K562 (cell line): Measurements from ENCODE around the gene TRMT1. TPM values are rescaled to one million over a fixed set of nuclear protein-coding genes. Genes with fewer than 3 reads are reported as not detected.

Experiments
- ASH1L ChIP-seq: fragments of 450-650 bp; IDR thresholded peaks from 2 replicates; pipeline ENCODE4 v1.6.1; 2018; ENCODE audit warnings: borderline replicate concordance, mild to moderate bottlenecking, low read depth; ENCODE audit not compliant: partially characterized antibody
- HNRNPH1 ChIP-seq: fragments of 200-400 bp; formaldehyde crosslinking; optimal IDR thresholded peaks from 2 replicates; pipeline ENCODE3; 2017; ENCODE audit warnings: low read depth, mild to moderate bottlenecking, low read length, moderate library complexity
- KLF10 ChIP-seq: fragments of 250-450 bp; sonication (Bioruptor Pico); IDR thresholded peaks from 2 replicates; pipeline ENCODE4 v1.6.1; 2021; ENCODE audit warnings: matching md5 sums
- PYGO2 ChIP-seq: fragments of 450-650 bp; IDR thresholded peaks from 2 replicates; pipeline ENCODE4 v1.6.1; 2016; ENCODE audit warnings: mild to moderate bottlenecking, missing genetic modification characterization, moderate library complexity, missing compliant biosample characterization
- RBFOX2 ChIP-seq: fragments of 200-400 bp; formaldehyde crosslinking; IDR thresholded peaks from 2 replicates; pipeline ENCODE4 v1.6.1; 2017; ENCODE audit warnings: low read depth, mild to moderate bottlenecking, low read length, moderate library complexity
- SIN3A ChIP-seq, 2 experiments: fragments of 150-350 bp in 1 of 2; IDR thresholded peaks; 2 replicates each; pipeline ENCODE4 v1.6.1; 2011 to 2016; ENCODE audit warnings: borderline replicate concordance in 2 of 2, low read depth in 2 of 2, low read length in 2 of 2, mild to moderate bottlenecking in 2 of 2, moderate library complexity in 2 of 2; ENCODE audit not compliant: control insufficient read depth in 1 of 2
- SMAD3 ChIP-seq: fragments of 450-650 bp; formaldehyde crosslinking; conservative IDR thresholded peaks from 2 replicates; pipeline ENCODE4 v1.4.0; 2020; ENCODE audit warnings: mild to moderate bottlenecking
- SNIP1 ChIP-seq: fragments of 450-650 bp; IDR thresholded peaks from 2 replicates; pipeline ENCODE4 v1.7.1; 2017; ENCODE audit warnings: low read depth, mild to moderate bottlenecking
- TCF7L2 ChIP-seq: fragments of 150-350 bp; IDR thresholded peaks from 2 replicates; pipeline ENCODE4 v1.6.1; 2016; ENCODE audit warnings: low read depth, mild to moderate bottlenecking, low read length, moderate library complexity
- ZFP1 ChIP-seq: fragments of 450-650 bp; formaldehyde crosslinking; IDR thresholded peaks from 2 replicates; pipeline ENCODE4 v1.4.0; 2020; ENCODE audit warnings: mild to moderate bottlenecking, mixed read lengths
- ZNF766 ChIP-seq: fragments of 200-800 bp; sonication (Bioruptor generic); conservative IDR thresholded peaks from 2 replicates; pipeline ENCODE4 v1.6.1; 2016; ENCODE audit warnings: missing genetic modification characterization, missing compliant biosample characterization
- polyA plus RNA-seq, 8 experiments: library from polyadenylated mRNA; depleted of rRNA in 4 of 8; stranded (reverse) in 5 of 8; unstranded in 3 of 8; fragments of >200 nt; fragmentation: Nextera tagmentation in 2 of 8; fragmentation: Illumina TruSeq in 1 of 8; extraction: Ambion mirVana in 2 of 8; extraction: Trizol in 1 of 8; gene quantifications; 2 replicates each; pipeline versions ENCODE4 v1.2.1 to v1.2.3, GENCODE V29; 2011 to 2014; ENCODE audit warnings: inconsistent platforms in 1 of 8, missing spikeins in 1 of 8
- total RNA-seq, 7 experiments: library from RNA; depleted of rRNA in 6 of 7; stranded (reverse); fragments of >200 nt in 6 of 7; fragmentation: Illumina TruSeq in 2 of 7; extraction: Trizol in 2 of 7; gene quantifications; 2 replicates each; pipeline versions ENCODE4 v1.2.1 to v1.2.3, GENCODE V29; 2011 to 2021; ENCODE audit warnings: low replicate concordance in 1 of 7
- TF ChIP-seq, protein P1 (sequence below), 2 experiments: fragments of 450-650 bp; formaldehyde crosslinking in 1 of 2; IDR thresholded peaks; 2 replicates each; pipeline versions ENCODE4 v1.4.0 to v1.6.1; 2014 to 2020; ENCODE audit warnings: mild to moderate bottlenecking in 2 of 2, borderline replicate concordance in 1 of 2, low read depth in 1 of 2
- TF ChIP-seq, protein P2 (sequence below): sonication (generic); formaldehyde crosslinking; IDR thresholded peaks from 2 replicates; pipeline ENCODE4 v1.8.0; 2022; ENCODE audit warnings: missing genetic modification reagents, mild to moderate bottlenecking, moderate library complexity, borderline replicate concordance
- TF ChIP-seq, protein P3 (sequence below): fragments of 450-650 bp; IDR thresholded peaks from 2 replicates; pipeline ENCODE4 v1.6.1; 2016; ENCODE audit warnings: missing biosample characterization, missing genetic modification characterization
- TF ChIP-seq, protein P4 (sequence below): fragments of 450-650 bp; IDR thresholded peaks from 2 replicates; pipeline ENCODE4 v1.6.1; 2016; ENCODE audit warnings: low read depth, mild to moderate bottlenecking, moderate library complexity

The TRMT1 gene
- total and polyA plus RNA-seq, 9 of the 15 experiments (the other 6 are each of a cell fraction or from before 2014, with no cell fraction given), result 5.8 to 158 (median 54.3) TPM

DNA sequence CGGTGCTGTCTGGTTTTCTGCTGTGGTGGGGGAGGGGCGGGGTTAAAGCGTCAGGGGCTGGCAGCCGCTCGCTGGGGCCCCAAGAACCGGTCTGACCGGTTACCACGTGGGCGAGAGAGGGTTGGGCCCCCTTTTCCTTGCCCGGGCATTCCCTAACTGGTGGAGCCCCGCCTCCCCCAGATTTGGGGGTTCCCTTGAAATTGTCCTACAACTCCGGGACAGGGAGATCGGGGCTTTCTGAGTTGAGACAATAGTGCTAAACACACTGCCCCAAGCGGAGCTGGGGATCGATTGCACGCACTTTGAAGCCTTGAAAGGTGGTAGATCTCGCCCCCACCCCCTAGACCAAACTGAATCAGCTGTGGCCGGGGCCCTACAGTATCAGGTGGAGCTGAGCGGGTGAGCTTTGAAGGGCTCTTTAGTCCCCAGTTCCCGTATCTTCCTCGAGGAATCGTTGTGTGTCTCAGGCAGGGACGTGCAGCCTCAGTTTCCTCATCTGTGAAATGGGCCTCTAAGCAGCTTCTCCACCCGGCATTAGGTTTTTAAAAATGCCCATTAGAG lies 38.5 kb upstream of the TRMT1 start (continued):
- TF ChIP-seq, protein P1, sequence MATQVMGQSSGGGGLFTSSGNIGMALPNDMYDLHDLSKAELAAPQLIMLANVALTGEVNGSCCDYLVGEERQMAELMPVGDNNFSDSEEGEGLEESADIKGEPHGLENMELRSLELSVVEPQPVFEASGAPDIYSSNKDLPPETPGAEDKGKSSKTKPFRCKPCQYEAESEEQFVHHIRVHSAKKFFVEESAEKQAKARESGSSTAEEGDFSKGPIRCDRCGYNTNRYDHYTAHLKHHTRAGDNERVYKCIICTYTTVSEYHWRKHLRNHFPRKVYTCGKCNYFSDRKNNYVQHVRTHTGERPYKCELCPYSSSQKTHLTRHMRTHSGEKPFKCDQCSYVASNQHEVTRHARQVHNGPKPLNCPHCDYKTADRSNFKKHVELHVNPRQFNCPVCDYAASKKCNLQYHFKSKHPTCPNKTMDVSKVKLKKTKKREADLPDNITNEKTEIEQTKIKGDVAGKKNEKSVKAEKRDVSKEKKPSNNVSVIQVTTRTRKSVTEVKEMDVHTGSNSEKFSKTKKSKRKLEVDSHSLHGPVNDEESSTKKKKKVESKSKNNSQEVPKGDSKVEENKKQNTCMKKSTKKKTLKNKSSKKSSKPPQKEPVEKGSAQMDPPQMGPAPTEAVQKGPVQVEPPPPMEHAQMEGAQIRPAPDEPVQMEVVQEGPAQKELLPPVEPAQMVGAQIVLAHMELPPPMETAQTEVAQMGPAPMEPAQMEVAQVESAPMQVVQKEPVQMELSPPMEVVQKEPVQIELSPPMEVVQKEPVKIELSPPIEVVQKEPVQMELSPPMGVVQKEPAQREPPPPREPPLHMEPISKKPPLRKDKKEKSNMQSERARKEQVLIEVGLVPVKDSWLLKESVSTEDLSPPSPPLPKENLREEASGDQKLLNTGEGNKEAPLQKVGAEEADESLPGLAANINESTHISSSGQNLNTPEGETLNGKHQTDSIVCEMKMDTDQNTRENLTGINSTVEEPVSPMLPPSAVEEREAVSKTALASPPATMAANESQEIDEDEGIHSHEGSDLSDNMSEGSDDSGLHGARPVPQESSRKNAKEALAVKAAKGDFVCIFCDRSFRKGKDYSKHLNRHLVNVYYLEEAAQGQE (IDR thresholded peaks at IDR 0.05; ENCODE audit: borderline replicate concordance), result peak; percentile 58
- TF ChIP-seq, protein P1 (CRISPR knock-in tag; IDR thresholded peaks at IDR 0.05; ENCODE audit: low read depth), result no peak
- TF ChIP-seq TCF7L2 (no peak), HNRNPH1 (no peak), ZFP1 (CRISPR knock-in tag) (no peak), SMAD3 (CRISPR knock-in tag) (no peak), SNIP1 (no peak), KLF10 (CRISPR knock-in tag) (no peak; the same call in 1 of the 2 replicates), PYGO2 (tag) (no peak), SIN3A (IDR thresholded peaks at IDR 0.05; ENCODE audit: borderline replicate concordance in 2 of 2, control insufficient read depth in 1 of 2, low read depth in 2 of 2, low read length in 2 of 2) (peak in 1 of 2 experiments; percentile 78; a peak in 2 of 4 replicates), ZNF766 (CRISPR knock-in tag) (no peak), RBFOX2 (peak; percentile 80), ASH1L (no peak)
- TF ChIP-seq, protein P2, sequence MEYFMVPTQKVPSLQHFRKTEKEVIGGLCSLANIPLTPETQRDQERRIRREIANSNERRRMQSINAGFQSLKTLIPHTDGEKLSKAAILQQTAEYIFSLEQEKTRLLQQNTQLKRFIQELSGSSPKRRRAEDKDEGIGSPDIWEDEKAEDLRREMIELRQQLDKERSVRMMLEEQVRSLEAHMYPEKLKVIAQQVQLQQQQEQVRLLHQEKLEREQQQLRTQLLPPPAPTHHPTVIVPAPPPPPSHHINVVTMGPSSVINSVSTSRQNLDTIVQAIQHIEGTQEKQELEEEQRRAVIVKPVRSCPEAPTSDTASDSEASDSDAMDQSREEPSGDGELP (CRISPR knock-in tag), result peak; percentile 95
- TF ChIP-seq, protein P3, sequence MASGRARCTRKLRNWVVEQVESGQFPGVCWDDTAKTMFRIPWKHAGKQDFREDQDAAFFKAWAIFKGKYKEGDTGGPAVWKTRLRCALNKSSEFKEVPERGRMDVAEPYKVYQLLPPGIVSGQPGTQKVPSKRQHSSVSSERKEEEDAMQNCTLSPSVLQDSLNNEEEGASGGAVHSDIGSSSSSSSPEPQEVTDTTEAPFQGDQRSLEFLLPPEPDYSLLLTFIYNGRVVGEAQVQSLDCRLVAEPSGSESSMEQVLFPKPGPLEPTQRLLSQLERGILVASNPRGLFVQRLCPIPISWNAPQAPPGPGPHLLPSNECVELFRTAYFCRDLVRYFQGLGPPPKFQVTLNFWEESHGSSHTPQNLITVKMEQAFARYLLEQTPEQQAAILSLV (tag), result no peak
- TF ChIP-seq, protein P4, sequence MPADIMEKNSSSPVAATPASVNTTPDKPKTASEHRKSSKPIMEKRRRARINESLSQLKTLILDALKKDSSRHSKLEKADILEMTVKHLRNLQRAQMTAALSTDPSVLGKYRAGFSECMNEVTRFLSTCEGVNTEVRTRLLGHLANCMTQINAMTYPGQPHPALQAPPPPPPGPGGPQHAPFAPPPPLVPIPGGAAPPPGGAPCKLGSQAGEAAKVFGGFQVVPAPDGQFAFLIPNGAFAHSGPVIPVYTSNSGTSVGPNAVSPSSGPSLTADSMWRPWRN, result no peak
